Astrocyte (in vitro differentiated cells and primary cell): ENCODE measurements around the gene PJA1. TPM values are rescaled to one million over a fixed set of nuclear protein-coding genes. Genes with fewer than 3 reads are reported as not detected.

Experiments
- DNase-seq: peaks from one replicate; pipeline ENCODE4 v3.0.0-alpha.2; 2010; ENCODE audit warnings: low read depth
- FAIRE-seq: peaks from 2 replicates; lab custom pipeline; 2011; peaks lifted over from hg19 to GRCh38; lab: Jason Lieb, UNC
- H2AFZ ChIP-seq: 2 replicates; pipeline ENCODE4 v1.6.0; 2012; ENCODE audit warnings: low read depth, low read length, inconsistent platforms
- H3K27ac ChIP-seq: 2 replicates; pipeline ENCODE4 v1.5.1; 2011; ENCODE audit warnings: low read depth, low read length, inconsistent platforms
- H3K27me3 ChIP-seq: 2 replicates; pipeline ENCODE4 v1.6.0; 2011; ENCODE audit warnings: low read length, inconsistent platforms; ENCODE audit not compliant: insufficient read depth
- H3K36me3 ChIP-seq: 2 replicates; pipeline ENCODE4 v1.5.1; 2011; ENCODE audit warnings: low read length, inconsistent platforms; ENCODE audit not compliant: insufficient read depth
- H3K4me1 ChIP-seq: 2 replicates; pipeline ENCODE4 v1.5.1; 2011; ENCODE audit warnings: low read length, inconsistent platforms; ENCODE audit not compliant: insufficient read depth
- H3K4me2 ChIP-seq: 2 replicates; pipeline ENCODE4 v1.6.0; 2012; ENCODE audit warnings: low read length, inconsistent platforms
- H3K4me3 ChIP-seq: 2 replicates; pipeline ENCODE4 v1.5.1; 2011; ENCODE audit warnings: low read depth, mild to moderate bottlenecking, low read length, inconsistent platforms; ENCODE audit not compliant: insufficient read depth
- H3K79me2 ChIP-seq: 2 replicates; pipeline ENCODE4 v1.6.0; 2012; ENCODE audit warnings: mild to moderate bottlenecking, low read length, inconsistent platforms; ENCODE audit not compliant: insufficient read depth
- H3K9ac ChIP-seq: 2 replicates; pipeline ENCODE4 v1.6.0; 2012; ENCODE audit warnings: mild to moderate bottlenecking, low read length, inconsistent platforms
- H3K9me3 ChIP-seq: 2 replicates; pipeline ENCODE4 v1.5.1; 2012; ENCODE audit warnings: low read depth, mild to moderate bottlenecking, low read length, inconsistent platforms; ENCODE audit not compliant: insufficient read depth
- H4K20me1 ChIP-seq: 2 replicates; pipeline ENCODE4 v1.6.0; 2012; ENCODE audit warnings: low read length, inconsistent platforms; ENCODE audit not compliant: insufficient read depth
- H3K27ac Mint-ChIP-seq: one replicate; pipeline ENCODE4 v1.8.0; 2021; ENCODE audit warnings: mild to moderate bottlenecking, mixed read lengths; ENCODE audit not compliant: unreplicated experiment
- H3K27me3 Mint-ChIP-seq: one replicate; pipeline ENCODE4 v1.8.0; 2021; ENCODE audit warnings: low read depth, mixed read lengths; ENCODE audit not compliant: unreplicated experiment
- H3K36me3 Mint-ChIP-seq: one replicate; pipeline ENCODE4 v1.8.0; 2021; ENCODE audit warnings: low read depth, mixed read lengths; ENCODE audit not compliant: unreplicated experiment
- H3K4me1 Mint-ChIP-seq: one replicate; pipeline ENCODE4 v1.8.0; 2021; ENCODE audit warnings: low read depth, mixed read lengths; ENCODE audit not compliant: unreplicated experiment
- H3K4me3 Mint-ChIP-seq: one replicate; pipeline ENCODE4 v1.8.0; 2021; ENCODE audit warnings: mild to moderate bottlenecking, moderate library complexity, mixed read lengths; ENCODE audit not compliant: unreplicated experiment
- H3K9me3 Mint-ChIP-seq: one replicate; pipeline ENCODE4 v1.8.0; 2021; ENCODE audit warnings: mild to moderate bottlenecking, mixed read lengths; ENCODE audit not compliant: unreplicated experiment
- CTCF ChIP-seq: IDR thresholded peaks from 2 replicates; pipeline ENCODE4 v1.5.1; 2011; ENCODE audit warnings: low read depth, mild to moderate bottlenecking, inconsistent platforms, low read length, moderate library complexity; ENCODE audit not compliant: insufficient read depth
- EZH2 ChIP-seq: IDR thresholded peaks from 2 replicates; pipeline ENCODE4 v1.6.1; 2012; ENCODE audit warnings: mild to moderate bottlenecking, low read length, inconsistent platforms; ENCODE audit not compliant: insufficient read depth
- total RNA-seq: library from RNA; stranded (reverse); gene quantifications from 2 replicates; pipeline ENCODE4 v1.2.1, GENCODE V29; 2021

Gene PJA1
- total RNA-seq, 1 donor from 2014 or later, result 28.9 TPM

- H3K4me1 Mint-ChIP-seq, result peaks cover 3% of the 10 kb centered on the region
- no peak for DNase-seq
- no peak for FAIRE-seq
Observed at GRCh38 chrX:69152417-69152841, 12.8 kb downstream of the PJA1 start.

GRCh38 chrX:69151866-69152284 is 13.4 kb downstream of the PJA1 start:
- Mint-ChIP-seq H3K4me1 (peaks cover 3% of the 10 kb centered on the region), H3K27ac (no peak overlapping the region), H3K36me3 (no peaks in the 10 kb centered on the region), H3K9me3 (no peaks in the 10 kb centered on the region), H3K4me3 (no peak overlapping the region), H3K27me3 (peaks cover 2% of the 10 kb centered on the region)
- FAIRE-seq (no peak), DNase-seq (no peak)
- H3K36me3 ChIP-seq, result no peaks in the 10 kb centered on the region
- H2AFZ ChIP-seq, result no peak overlapping the region
- no peaks in the 10 kb centered on the region for H4K20me1 ChIP-seq
- H3K79me2 ChIP-seq, result no peaks in the 10 kb centered on the region
- H3K27ac ChIP-seq, result no peak overlapping the region
- TF ChIP-seq EZH2 (no peak), CTCF (no peak)
- no peaks in the 10 kb centered on the region for H3K9me3 ChIP-seq
- peaks cover 3% of the 10 kb centered on the region for H3K4me1 ChIP-seq
- no peak overlapping the region for H3K4me2 ChIP-seq
- no peak overlapping the region for H3K9ac ChIP-seq
- H3K27me3 ChIP-seq, result no peaks in the 10 kb centered on the region
- H3K4me3 ChIP-seq, result no peak overlapping the region

More at GRCh38 chrX:69152417-69152841, 12.8 kb downstream of the PJA1 start:
- Mint-ChIP-seq H3K4me3 (no peak overlapping the region), H3K9me3 (no peaks in the 10 kb centered on the region), H3K27ac (no peak overlapping the region), H3K36me3 (no peaks in the 10 kb centered on the region), H3K27me3 (peaks cover 2% of the 10 kb centered on the region)
- no peak for TF ChIP-seq EZH2
- no peak for TF ChIP-seq CTCF
- Histone ChIP-seq H3K27me3 (no peaks in the 10 kb centered on the region), H2AFZ (no peak overlapping the region), H3K27ac (no peak overlapping the region), H3K36me3 (no peaks in the 10 kb centered on the region), H3K4me2 (no peak overlapping the region), H3K79me2 (no peaks in the 10 kb centered on the region), H3K4me1 (peaks cover 3% of the 10 kb centered on the region), H3K4me3 (no peak overlapping the region), H3K9me3 (no peaks in the 10 kb centered on the region), H3K9ac (no peak overlapping the region), H4K20me1 (no peaks in the 10 kb centered on the region)

- H3K9me3 Mint-ChIP-seq, result no peaks in the 10 kb centered on the region
- no peaks in the 10 kb centered on the region for H3K9me3 ChIP-seq
- no peak for TF ChIP-seq CTCF
- TF ChIP-seq EZH2, result no peak
- peaks cover 3% of the 10 kb centered on the region for H3K4me1 ChIP-seq
- H3K4me1 Mint-ChIP-seq, result peaks cover 3% of the 10 kb centered on the region
- FAIRE-seq (peak; percentile 32), DNase-seq (no peak)
- no peaks in the 10 kb centered on the region for H3K36me3 ChIP-seq
- H3K27me3 ChIP-seq, result no peaks in the 10 kb centered on the region
- no peaks in the 10 kb centered on the region for H4K20me1 ChIP-seq
- H3K9ac ChIP-seq, result no peak overlapping the region
- no peak overlapping the region for H3K4me3 ChIP-seq
- H3K27ac ChIP-seq, result no peak overlapping the region
- H2AFZ ChIP-seq, result no peak overlapping the region
- no peak overlapping the region for H3K4me3 Mint-ChIP-seq
- peaks cover 2% of the 10 kb centered on the region for H3K27me3 Mint-ChIP-seq
- no peaks in the 10 kb centered on the region for H3K36me3 Mint-ChIP-seq
- no peaks in the 10 kb centered on the region for H3K79me2 ChIP-seq
- H3K27ac Mint-ChIP-seq, result no peak overlapping the region
- H3K4me2 ChIP-seq, result peak overlapping the region; percentile 30
Observed at GRCh38 chrX:69150281-69150960, 14.8 kb downstream of the PJA1 start.
